Neural cell (in vitro differentiated cells): ENCODE measurements around the gene RIN2. TPM values are rescaled to one million over a fixed set of nuclear protein-coding genes. Genes with fewer than 3 reads are reported as not detected.

Experiments used
- H2AFZ ChIP-seq: fragments of 200-600, 300-800 bp; sonication (generic), shearing (Covaris generic); 2 replicates; pipeline ENCODE4 v1.6.0; 2014; ENCODE audit warnings: low read depth, mild to moderate bottlenecking, antibody characterized with exemption, low read length, moderate library complexity
- H3F3A ChIP-seq: fragments of 200-600 bp; shearing (Covaris generic); 2 replicates; pipeline ENCODE4 v1.6.1; 2016; ENCODE audit warnings: mild to moderate bottlenecking, moderate library complexity, mixed read lengths, antibody characterized with exemption, low read length; ENCODE audit not compliant: insufficient read depth, poor library complexity, severe bottlenecking
- H3K27ac ChIP-seq: fragments of 200-600, 300-800 bp; sonication (generic), shearing (Covaris generic); 2 replicates; pipeline ENCODE4 v1.5.1; 2014; ENCODE audit warnings: mild to moderate bottlenecking, low read length, moderate library complexity
- H3K27me3 ChIP-seq: fragments of 300-800, 200-600 bp; sonication (generic), shearing (Covaris generic); 2 replicates; pipeline ENCODE4 v1.6.0; 2014; ENCODE audit warnings: mild to moderate bottlenecking, low read depth, low read length, moderate library complexity; ENCODE audit not compliant: insufficient read depth
- H3K36me3 ChIP-seq: fragments of 300-800, 200-600 bp; sonication (generic), shearing (Covaris generic); 2 replicates; pipeline ENCODE4 v1.5.1; 2014; ENCODE audit warnings: mild to moderate bottlenecking, antibody characterized with exemption, low read length, moderate library complexity; ENCODE audit not compliant: insufficient read depth
- H3K4me2 ChIP-seq: fragments of 300-800, 200-600 bp; sonication (generic), shearing (Covaris generic); 2 replicates; pipeline ENCODE4 v1.6.0; 2014; ENCODE audit warnings: mild to moderate bottlenecking, low read length
- H3K4me3 ChIP-seq: fragments of 300-800, 200-600 bp; sonication (generic), shearing (Covaris generic); 2 replicates; pipeline ENCODE4 v1.5.1; 2014; ENCODE audit warnings: mild to moderate bottlenecking, low read length, moderate library complexity
- H3K79me2 ChIP-seq: fragments of 200-600 bp; shearing (Covaris generic); replicated peaks from 2 replicates; pipeline ENCODE4 v1.6.0; 2014; ENCODE audit warnings: mild to moderate bottlenecking, low read length, moderate library complexity; ENCODE audit not compliant: insufficient read depth
- H3K9ac ChIP-seq: fragments of 300-800, 200-600 bp; sonication (generic), shearing (Covaris generic); 2 replicates; pipeline ENCODE4 v1.6.1; 2016; ENCODE audit warnings: mild to moderate bottlenecking, low read length, mixed read lengths
- H3K9me2 ChIP-seq: fragments of 200-600 bp; shearing (Covaris generic); 2 replicates; pipeline ENCODE4 v1.6.1; 2016; ENCODE audit warnings: mild to moderate bottlenecking, low read length, mixed read lengths; ENCODE audit not compliant: insufficient read depth
- H3K9me3 ChIP-seq: fragments of 200-600, 300-800 bp; sonication (generic), shearing (Covaris generic); 2 replicates; pipeline ENCODE4 v1.6.1; 2016; ENCODE audit warnings: mild to moderate bottlenecking, mixed run types, low read length, moderate library complexity, mixed read lengths
- H4K20me1 ChIP-seq: fragments of 200-600 bp; shearing (Covaris generic); 2 replicates; pipeline ENCODE4 v1.6.1; 2016; ENCODE audit warnings: mild to moderate bottlenecking, mixed run types; ENCODE audit not compliant: insufficient read depth
- CTCF ChIP-seq: fragments of 450-650 bp; IDR thresholded peaks from 2 replicates; pipeline ENCODE4 v1.5.1; 2014; ENCODE audit warnings: antibody characterized with exemption, mild to moderate bottlenecking, moderate library complexity; ENCODE audit not compliant: poor library complexity, severe bottlenecking
- EP300 ChIP-seq: fragments of 450-650 bp; conservative IDR thresholded peaks from 2 replicates; pipeline ENCODE4 v1.6.1; 2014; ENCODE audit warnings: antibody characterized with exemption, mild to moderate bottlenecking, moderate library complexity; ENCODE audit not compliant: poor library complexity, severe bottlenecking
- EZH2 ChIP-seq: fragments of 200-600, 300-800 bp; shearing (Covaris generic), sonication (generic); IDR thresholded peaks from 2 replicates; pipeline ENCODE4 v1.6.1; 2014; ENCODE audit warnings: antibody characterized with exemption, low read length, borderline replicate concordance, mild to moderate bottlenecking; ENCODE audit not compliant: insufficient read depth, poor library complexity, severe bottlenecking
- MXI1 ChIP-seq: fragments of 450-650 bp; conservative IDR thresholded peaks from 2 replicates; pipeline ENCODE4 v1.6.1; 2014; ENCODE audit warnings: antibody characterized with exemption, mild to moderate bottlenecking; ENCODE audit not compliant: poor library complexity, severe bottlenecking
- POLR2AphosphoS5 ChIP-seq: IDR thresholded peaks from 2 replicates; pipeline ENCODE4 v1.6.1; 2012
- RAD21 ChIP-seq: fragments of 450-650 bp; conservative IDR thresholded peaks from 2 replicates; pipeline ENCODE4 v1.6.1; 2014; ENCODE audit warnings: antibody characterized with exemption, mild to moderate bottlenecking, moderate library complexity
- REST ChIP-seq: IDR thresholded peaks from 2 replicates; pipeline ENCODE4 v1.6.1; 2012; ENCODE audit warnings: borderline replicate concordance
- SMC3 ChIP-seq: fragments of 450-650 bp; conservative IDR thresholded peaks from 2 replicates; pipeline ENCODE4 v1.6.1; 2014; ENCODE audit warnings: antibody characterized with exemption, mild to moderate bottlenecking, moderate library complexity; ENCODE audit not compliant: poor library complexity
- TAF1 ChIP-seq: IDR thresholded peaks from 2 replicates; pipeline ENCODE4 v1.6.1; 2012; ENCODE audit warnings: low read depth
- polyA plus RNA-seq: library from polyadenylated mRNA; depleted of rRNA; stranded (reverse); fragments of >200 nt; gene quantifications from 2 replicates; pipeline ENCODE4 v1.2.3, GENCODE V29; 2014

Gene RIN2
- polyA plus RNA-seq, 1 donor from 2014 or later: 4.7 TPM

GRCh38 chr20:19739351-19739750, 18.7 kb upstream of the RIN2 start:
- H3K79me2 ChIP-seq: no peaks in the 10 kb centered on the region
- no peaks in the 10 kb centered on the region for H3K36me3 ChIP-seq
- no peak overlapping the region for H2AFZ ChIP-seq
- H3K9me2 ChIP-seq: no peaks in the 10 kb centered on the region
- no peaks in the 10 kb centered on the region for H3K27me3 ChIP-seq
- H4K20me1 ChIP-seq: no peaks in the 10 kb centered on the region
- no peak overlapping the region for H3K4me2 ChIP-seq
- H3K9ac ChIP-seq: no peak overlapping the region
- no peaks in the 10 kb centered on the region for H3K9me3 ChIP-seq
- TF ChIP-seq RAD21: no peak
- no peak for TF ChIP-seq CTCF
- H3F3A ChIP-seq: no peaks in the 10 kb centered on the region
- no peak overlapping the region for H3K4me3 ChIP-seq
- H3K27ac ChIP-seq: no peak overlapping the region

GRCh38 chr20:19740512-19740911, 17.5 kb upstream of the RIN2 start:
- H3K9me2 ChIP-seq: no peaks in the 10 kb centered on the region
- no peak overlapping the region for H3K4me2 ChIP-seq
- no peaks in the 10 kb centered on the region for H3K36me3 ChIP-seq
- H3K27ac ChIP-seq: no peak overlapping the region
- H3K9ac ChIP-seq: no peak overlapping the region
- TF ChIP-seq MXI1 (no peak), RAD21 (no peak), TAF1 (no peak), EZH2 (no peak), CTCF (no peak), REST (no peak), EP300 (no peak), POLR2AphosphoS5 (no peak), SMC3 (no peak)
- no peak overlapping the region for H2AFZ ChIP-seq
- no peaks in the 10 kb centered on the region for H3K79me2 ChIP-seq
- no peaks in the 10 kb centered on the region for H3F3A ChIP-seq
- H3K9me3 ChIP-seq: no peaks in the 10 kb centered on the region
- H3K27me3 ChIP-seq: no peaks in the 10 kb centered on the region
- no peaks in the 10 kb centered on the region for H4K20me1 ChIP-seq
- no peak overlapping the region for H3K4me3 ChIP-seq
